Neural progenitor cell (in vitro differentiated cells): ENCODE measurements around the gene IFTAP. TPM values are rescaled to one million over a fixed set of nuclear protein-coding genes. Genes with fewer than 3 reads are reported as not detected.

ENCODE experiments used
- DNase-seq: peaks from one replicate; pipeline ENCODE4 v3.0.0-alpha.2; 2016; ENCODE audit warnings: low spot score
- H2AFZ ChIP-seq: fragments of 200-600 bp; sonication (generic); replicated peaks from 2 replicates; pipeline ENCODE4 v1.6.1; 2016; ENCODE audit warnings: antibody characterized with exemption
- H3F3A ChIP-seq: fragments of 200-600 bp; sonication (generic); 2 replicates; pipeline ENCODE4 v1.6.1; 2016; ENCODE audit warnings: antibody characterized with exemption, low read depth
- H3K27ac ChIP-seq: fragments of 200-600 bp; sonication (generic); 2 replicates; pipeline ENCODE4 v1.5.1; 2016; ENCODE audit warnings: mild to moderate bottlenecking
- H3K27me3 ChIP-seq: fragments of 200-600 bp; sonication (generic); 2 replicates; pipeline ENCODE4 v1.6.1; 2016; ENCODE audit warnings: mild to moderate bottlenecking, moderate library complexity
- H3K36me3 ChIP-seq: fragments of 200-600 bp; sonication (generic); 2 replicates; pipeline ENCODE4 v1.5.1; 2016
- H3K4me1 ChIP-seq: fragments of 200-600 bp; sonication (generic); 2 replicates; pipeline ENCODE4 v1.6.1; 2016; ENCODE audit warnings: mixed run types
- H3K4me2 ChIP-seq: fragments of 200-600 bp; sonication (generic); 2 replicates; pipeline ENCODE4 v1.6.1; 2016
- H3K4me3 ChIP-seq: fragments of 200-600 bp; sonication (generic); 2 replicates; pipeline ENCODE4 v1.5.1; 2016
- H3K79me2 ChIP-seq: fragments of 200-600 bp; sonication (generic); 2 replicates; pipeline ENCODE4 v1.6.1; 2016; ENCODE audit warnings: low read depth
- H3K9ac ChIP-seq: fragments of 200-600 bp; sonication (generic); 2 replicates; pipeline ENCODE4 v1.6.1; 2016
- H3K9me3 ChIP-seq: fragments of 200-600 bp; sonication (generic); 2 replicates; pipeline ENCODE4 v1.5.1; 2016; ENCODE audit warnings: low read depth
- H4K20me1 ChIP-seq: fragments of 200-600 bp; sonication (generic); 2 replicates; pipeline ENCODE4 v1.6.1; 2016; ENCODE audit warnings: low read depth
- H3K27ac Mint-ChIP-seq: 3 replicates; pipeline ENCODE4 v1.8.0; 2021; ENCODE audit warnings: mixed read lengths
- H3K27me3 Mint-ChIP-seq: 2 replicates; pipeline ENCODE4 v1.8.0; 2022; ENCODE audit warnings: low read depth, mild to moderate bottlenecking, inconsistent platforms, moderate library complexity, mixed read lengths; ENCODE audit not compliant: insufficient read depth
- H3K36me3 Mint-ChIP-seq: 3 replicates; pipeline ENCODE4 v1.8.0; 2021; ENCODE audit warnings: mixed read lengths
- H3K4me1 Mint-ChIP-seq: 3 replicates; pipeline ENCODE4 v1.8.0; 2021; ENCODE audit warnings: mixed read lengths
- H3K4me3 Mint-ChIP-seq: 3 replicates; pipeline ENCODE4 v1.8.0; 2021; ENCODE audit warnings: mild to moderate bottlenecking, moderate library complexity, mixed read lengths
- H3K9me3 Mint-ChIP-seq: 3 replicates; pipeline ENCODE4 v1.8.0; 2020; ENCODE audit warnings: mixed read lengths
- CTCF ChIP-seq: fragments of 200-600 bp; sonication (generic); IDR thresholded peaks from 2 replicates; pipeline ENCODE4 v1.5.1; 2017; ENCODE audit warnings: antibody characterized with exemption, mild to moderate bottlenecking
- EZH2 ChIP-seq: fragments of 200-600 bp; sonication (generic); IDR thresholded peaks from 2 replicates; pipeline ENCODE4 v1.6.1; 2017; ENCODE audit warnings: antibody characterized with exemption, mild to moderate bottlenecking, moderate library complexity
- EZH2phosphoT487 ChIP-seq: fragments of 200-600 bp; sonication (generic); IDR thresholded peaks from 2 replicates; pipeline ENCODE4 v1.6.1; 2017; ENCODE audit warnings: antibody characterized with exemption
- total RNA-seq: library from RNA; depleted of rRNA; stranded (reverse); fragments of >200 nt; gene quantifications from 2 replicates; pipeline ENCODE4 v1.2.3, GENCODE V29; 2015; ENCODE audit warnings: low replicate concordance

Gene IFTAP
- total RNA-seq, 1 donor from 2014 or later, result 112 TPM

GRCh38 chr11:36695111-36695510, 100.8 kb downstream of the IFTAP start:
- no peak overlapping the region for H3K9ac ChIP-seq
- Mint-ChIP-seq H3K36me3 (no peaks in the 10 kb centered on the region), H3K9me3 (no peaks in the 10 kb centered on the region), H3K4me3 (no peak overlapping the region), H3K27ac (no peak overlapping the region), H3K27me3 (no peaks in the 10 kb centered on the region), H3K4me1 (peaks cover 17% of the 10 kb centered on the region)
- no peak overlapping the region for H3K27ac ChIP-seq
- no peak overlapping the region for H3K4me2 ChIP-seq
- H3K27me3 ChIP-seq, result no peaks in the 10 kb centered on the region
- H2AFZ ChIP-seq, result no peak overlapping the region
- H3F3A ChIP-seq, result no peaks in the 10 kb centered on the region
- TF ChIP-seq EZH2, result no peak
- no peaks in the 10 kb centered on the region for H3K79me2 ChIP-seq
- H3K4me1 ChIP-seq, result peaks cover 13% of the 10 kb centered on the region
- no peak overlapping the region for H3K4me3 ChIP-seq
- no peak for DNase-seq
- no peaks in the 10 kb centered on the region for H3K36me3 ChIP-seq
- H3K9me3 ChIP-seq, result no peaks in the 10 kb centered on the region
- H4K20me1 ChIP-seq, result no peaks in the 10 kb centered on the region

- Histone ChIP-seq H3K27ac (no peak overlapping the region), H3F3A (no peaks in the 10 kb centered on the region), H4K20me1 (no peaks in the 10 kb centered on the region), H2AFZ (no peak overlapping the region), H3K4me1 (peaks cover 13% of the 10 kb centered on the region), H3K9me3 (no peaks in the 10 kb centered on the region), H3K4me2 (no peak overlapping the region), H3K79me2 (no peaks in the 10 kb centered on the region), H3K27me3 (no peaks in the 10 kb centered on the region), H3K36me3 (no peaks in the 10 kb centered on the region), H3K9ac (no peak overlapping the region), H3K4me3 (no peak overlapping the region)
- peaks cover 19% of the 10 kb centered on the region for H3K4me1 Mint-ChIP-seq
- H3K4me3 Mint-ChIP-seq, result no peak overlapping the region
- DNase-seq, result no peak
- no peaks in the 10 kb centered on the region for H3K36me3 Mint-ChIP-seq
- H3K27ac Mint-ChIP-seq, result no peak overlapping the region
- no peaks in the 10 kb centered on the region for H3K27me3 Mint-ChIP-seq
- TF ChIP-seq EZH2 (no peak), EZH2phosphoT487 (no peak), CTCF (no peak)
- no peaks in the 10 kb centered on the region for H3K9me3 Mint-ChIP-seq
These were observed 101.3 kb downstream of the IFTAP start for GRCh38 chr11:36695571-36695970.

- H3K9me3 Mint-ChIP-seq, result no peaks in the 10 kb centered on the region
- no peak overlapping the region for H3K4me3 Mint-ChIP-seq
These were observed 102.2 kb downstream of the IFTAP start for GRCh38 chr11:36696550-36696949.

More at GRCh38 chr11:36696550-36696949, 102.2 kb downstream of the IFTAP start:
- H3K4me3 ChIP-seq, result no peak overlapping the region
- TF ChIP-seq EZH2phosphoT487 (no peak), EZH2 (no peak), CTCF (no peak)
- no peaks in the 10 kb centered on the region for H3K36me3 Mint-ChIP-seq
- H3K27me3 ChIP-seq, result no peaks in the 10 kb centered on the region
- no peaks in the 10 kb centered on the region for H3F3A ChIP-seq
- no peaks in the 10 kb centered on the region for H3K9me3 ChIP-seq
- H3K4me1 ChIP-seq, result peaks cover 13% of the 10 kb centered on the region
- H3K9ac ChIP-seq, result no peak overlapping the region
- no peaks in the 10 kb centered on the region for H3K79me2 ChIP-seq
- no peak overlapping the region for H2AFZ ChIP-seq
- H3K27ac ChIP-seq, result no peak overlapping the region
- no peaks in the 10 kb centered on the region for H3K36me3 ChIP-seq
- peaks cover 19% of the 10 kb centered on the region for H3K4me1 Mint-ChIP-seq
- no peak overlapping the region for H3K27ac Mint-ChIP-seq
- H4K20me1 ChIP-seq, result no peaks in the 10 kb centered on the region
- H3K27me3 Mint-ChIP-seq, result no peaks in the 10 kb centered on the region
- peak overlapping the region; percentile 35 for H3K4me2 ChIP-seq
- peak; percentile 10 for DNase-seq
